Sigmoid colon (tissue), 7 donors: ENCODE measurements around the gene ADAMTS2. TPM values are rescaled to one million over a fixed set of nuclear protein-coding genes. Genes with fewer than 3 reads are reported as not detected.

Source experiments
- DNase-seq: peaks from one replicate; pipeline ENCODE4 v3.0.0-alpha.2; 2019
- H3K27ac ChIP-seq, 4 donors: fragments of 200-600 bp; sonication (generic); one replicate each; pipeline ENCODE4 v1.5.1; 2016 to 2019; ENCODE audit warnings: mild to moderate bottlenecking in 1 of 4
- H3K27me3 ChIP-seq, 3 donors: fragments of 200-600 bp; sonication (generic); one replicate each; pipeline ENCODE4 v1.5.1; 2019; ENCODE audit warnings: mild to moderate bottlenecking in 1 of 3
- H3K36me3 ChIP-seq, 4 donors: fragments of 200-600 bp; sonication (generic); one replicate each; pipeline ENCODE4 v1.5.1; 2016 to 2019
- H3K4me1 ChIP-seq, 4 donors: fragments of 200-600 bp; sonication (generic); one replicate each; pipeline ENCODE4 v1.5.1; 2017 to 2019
- H3K4me3 ChIP-seq, 4 donors: fragments of 200-600 bp; sonication (generic); one replicate each; pipeline ENCODE4 v1.5.1; 2017 to 2019; ENCODE audit warnings: mild to moderate bottlenecking in 2 of 4, moderate library complexity in 1 of 4
- H3K9me3 ChIP-seq, 4 donors: fragments of 200-600 bp in 3 of 4; sonication (generic) in 3 of 4; one replicate each; pipeline versions ENCODE4 v1.5.1 to v1.6.1; 2013 to 2019
- EP300 ChIP-seq, 4 donors: sonication (generic); formaldehyde crosslinking; IDR thresholded peaks; one replicate each; pipeline ENCODE4 v1.6.1; 2017; ENCODE audit warnings: antibody characterized with exemption in 4 of 4
- POLR2A ChIP-seq, 2 donors: fragments of 450-650 bp; IDR thresholded peaks; one replicate each; pipeline ENCODE4 v1.6.1; 2016; ENCODE audit warnings: antibody characterized with exemption in 2 of 2, mild to moderate bottlenecking in 2 of 2, moderate library complexity in 2 of 2
- POLR2AphosphoS5 ChIP-seq, 4 donors: sonication (generic); formaldehyde crosslinking; IDR thresholded peaks; one replicate each; pipeline ENCODE4 v1.6.1; 2017; ENCODE audit warnings: antibody characterized with exemption in 4 of 4
- WGBS, 2 donors: extraction: QIAGEN DNeasy Blood & Tissue Kit; methylation state at CpG; one replicate each; pipeline ENCODE4 v1.1.7; 2013; 5-methylcytosine and 5-hydroxymethylcytosine counted together
- intact Hi-C: fragments of 100-400 bp; cut with DNase I; formaldehyde crosslinking; loops from one replicate; pipeline ENCODE4 v1.15.1; 2023
- polyA plus RNA-seq, 3 donors: library from polyadenylated mRNA; stranded (reverse); fragments of 200-250 nt; gene quantifications; one replicate each; pipeline ENCODE4 v1.2.3, GENCODE V29; 2013
- total RNA-seq, 4 donors: library from RNA; depleted of rRNA; stranded (reverse); fragments of >200 nt; gene quantifications; one replicate each; pipeline ENCODE4 v1.1.0, GENCODE V29; 2016
- TF ChIP-seq, protein P1 (sequence below), 4 experiments: fragments of 450-650 bp in 3 of 4; fragments of 200-600 bp in 1 of 4; IDR thresholded peaks; one replicate each; pipeline ENCODE4 v1.5.1; 2016 to 2019; ENCODE audit warnings: antibody characterized with exemption in 4 of 4, mild to moderate bottlenecking in 3 of 4, moderate library complexity in 2 of 4
- donor health status: healthy with polysubstance abuse.
- donor health status: Bipolar disorder and iron deficiency.
- donor health status: healthy.

Gene ADAMTS2
- total and polyA plus RNA-seq, 7 donors: 0.69 to 33.2 (median 9.2) TPM

DNA sequence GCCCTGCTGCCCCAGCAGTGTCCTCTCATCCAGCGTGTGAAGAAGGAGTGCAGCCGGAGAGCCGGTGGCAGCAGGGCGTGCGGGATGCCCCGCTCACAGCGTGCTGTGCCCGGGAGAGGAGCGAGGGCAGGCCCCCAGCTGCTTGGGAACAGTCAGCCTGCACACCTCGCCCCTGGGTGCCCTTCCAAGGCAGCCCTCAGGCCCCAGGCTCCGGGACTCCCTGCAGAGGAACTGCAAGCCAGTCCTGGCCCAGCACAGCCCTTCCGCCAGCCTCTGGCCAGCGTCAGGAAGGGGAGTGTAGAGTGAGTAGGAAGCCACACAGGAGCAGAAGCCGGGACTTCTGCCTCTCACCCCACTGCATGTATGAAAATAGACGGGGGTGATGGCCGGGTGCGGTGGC lies 43.5 kb downstream of the ADAMTS2 start:
- intact Hi-C loops: no loop called here
- no peak overlapping the region for H3K27ac ChIP-seq
- 73 to 85% methylated on average over 17 of the region's 17 CpGs for WGBS, 2 donors

DNA sequence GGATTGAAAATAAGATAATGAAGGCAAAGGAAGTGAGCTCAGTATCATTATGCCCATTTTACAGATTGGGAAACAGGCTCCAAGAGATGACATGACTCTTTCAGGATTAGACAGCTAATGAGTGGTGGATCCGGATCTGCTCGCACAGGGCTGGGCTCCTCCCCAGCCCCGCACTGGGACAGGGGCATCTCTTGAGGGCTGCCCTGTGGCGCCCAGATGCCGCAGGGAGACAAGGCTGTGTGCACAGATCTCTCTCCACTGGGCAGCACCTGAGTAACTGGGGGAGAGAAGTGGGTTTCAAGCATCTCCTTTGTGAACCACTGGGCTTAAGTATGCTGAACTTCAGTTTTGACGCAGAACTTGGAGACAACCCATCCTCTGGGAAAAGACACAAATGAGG lies 43.9 kb downstream of the ADAMTS2 start:
- intact Hi-C loops: no loop called here
- TF ChIP-seq, protein P1, sequence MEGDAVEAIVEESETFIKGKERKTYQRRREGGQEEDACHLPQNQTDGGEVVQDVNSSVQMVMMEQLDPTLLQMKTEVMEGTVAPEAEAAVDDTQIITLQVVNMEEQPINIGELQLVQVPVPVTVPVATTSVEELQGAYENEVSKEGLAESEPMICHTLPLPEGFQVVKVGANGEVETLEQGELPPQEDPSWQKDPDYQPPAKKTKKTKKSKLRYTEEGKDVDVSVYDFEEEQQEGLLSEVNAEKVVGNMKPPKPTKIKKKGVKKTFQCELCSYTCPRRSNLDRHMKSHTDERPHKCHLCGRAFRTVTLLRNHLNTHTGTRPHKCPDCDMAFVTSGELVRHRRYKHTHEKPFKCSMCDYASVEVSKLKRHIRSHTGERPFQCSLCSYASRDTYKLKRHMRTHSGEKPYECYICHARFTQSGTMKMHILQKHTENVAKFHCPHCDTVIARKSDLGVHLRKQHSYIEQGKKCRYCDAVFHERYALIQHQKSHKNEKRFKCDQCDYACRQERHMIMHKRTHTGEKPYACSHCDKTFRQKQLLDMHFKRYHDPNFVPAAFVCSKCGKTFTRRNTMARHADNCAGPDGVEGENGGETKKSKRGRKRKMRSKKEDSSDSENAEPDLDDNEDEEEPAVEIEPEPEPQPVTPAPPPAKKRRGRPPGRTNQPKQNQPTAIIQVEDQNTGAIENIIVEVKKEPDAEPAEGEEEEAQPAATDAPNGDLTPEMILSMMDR (IDR thresholded peaks at IDR 0.05): no peak
- no peak for TF ChIP-seq POLR2A (IDR thresholded peaks at IDR 0.05)
- TF ChIP-seq EP300 (IDR thresholded peaks at IDR 0.05): no peak
- no peak for TF ChIP-seq POLR2AphosphoS5 (IDR thresholded peaks at IDR 0.05)
- Histone ChIP-seq H3K36me3 (no peaks in the 10 kb centered on the region), H3K4me3 (no peak overlapping the region), H3K27me3 (no peaks in the 10 kb centered on the region), H3K9me3 (peaks cover 0 to 8% (median 0%) of the 10 kb centered on the region in 4 donors), H3K4me1 (peaks cover 0 to 13% (median 12%) of the 10 kb centered on the region in 4 donors), H3K27ac (peak overlapping the region in 1 of 4 donors; percentile 63)
- 92 to 93% methylated on average over 6 of the region's 6 CpGs for WGBS, 2 donors
- peak; percentile 33 for DNase-seq

More for the DNA sequence above, 43.5 kb downstream of the ADAMTS2 start:
- Histone ChIP-seq H3K4me3 (no peak overlapping the region), H3K4me1 (peaks cover 0 to 13% (median 12%) of the 10 kb centered on the region in 4 donors), H3K27me3 (no peaks in the 10 kb centered on the region), H3K36me3 (no peaks in the 10 kb centered on the region), H3K9me3 (peaks cover 0 to 8% (median 0%) of the 10 kb centered on the region in 4 donors)
- DNase-seq: peak; percentile 62
- no peak for TF ChIP-seq POLR2AphosphoS5 (IDR thresholded peaks at IDR 0.05)
- TF ChIP-seq POLR2A (IDR thresholded peaks at IDR 0.05): no peak
- no peak for TF ChIP-seq EP300 (IDR thresholded peaks at IDR 0.05)
- TF ChIP-seq, protein P1 (IDR thresholded peaks at IDR 0.05): no peak

DNA sequence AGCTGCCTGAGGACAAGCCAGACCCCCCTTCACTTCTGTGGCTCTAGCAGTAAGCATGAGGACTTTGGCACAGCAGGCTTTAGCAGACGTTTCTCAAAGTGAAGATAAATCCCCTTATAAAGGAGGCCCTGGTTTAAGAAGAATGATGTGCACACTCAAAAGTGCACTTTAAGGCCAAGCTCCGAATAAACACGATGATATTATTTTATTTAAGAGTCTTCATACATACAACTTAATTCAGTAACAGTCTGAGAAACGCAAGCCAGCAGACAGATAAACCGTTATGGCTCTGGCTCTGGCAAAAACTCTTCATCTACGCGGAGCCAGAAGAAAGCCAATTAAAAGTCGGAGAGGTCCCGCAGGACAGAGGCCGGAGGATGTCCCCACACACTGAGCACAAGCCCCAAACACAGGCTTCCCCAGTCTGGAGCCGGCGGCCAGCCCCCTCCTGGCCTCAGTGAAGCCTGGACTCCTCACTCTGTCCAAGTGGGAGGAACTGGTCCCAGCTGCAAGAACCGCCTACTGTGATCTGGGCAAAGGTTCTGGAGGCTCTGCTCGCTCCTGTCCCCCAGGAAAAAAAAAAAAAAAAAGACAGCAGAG lies 44.6 kb downstream of the ADAMTS2 start:
- no peaks in the 10 kb centered on the region for H3K36me3 ChIP-seq
- H3K9me3 ChIP-seq: peaks cover 0 to 8% (median 0%) of the 10 kb centered on the region in 4 donors
- peaks cover 0 to 20% (median 15%) of the 10 kb centered on the region in 4 donors for H3K4me1 ChIP-seq
- peak; percentile 78 for DNase-seq
- no peak overlapping the region for H3K4me3 ChIP-seq
- peak overlapping the region in 3 of 4 donors; percentile 14 to 63 (median 62) for H3K27ac ChIP-seq
- no peak for TF ChIP-seq POLR2A (IDR thresholded peaks at IDR 0.05)
- no peak for TF ChIP-seq POLR2AphosphoS5 (IDR thresholded peaks at IDR 0.05)
- no peak for TF ChIP-seq EP300 (IDR thresholded peaks at IDR 0.05)
- TF ChIP-seq, protein P1 (IDR thresholded peaks at IDR 0.05): no peak
- no peaks in the 10 kb centered on the region for H3K27me3 ChIP-seq
- intact Hi-C loops: no loop called here
- WGBS, 2 donors: 71 to 74% methylated on average over 14 of the region's 14 CpGs

DNA sequence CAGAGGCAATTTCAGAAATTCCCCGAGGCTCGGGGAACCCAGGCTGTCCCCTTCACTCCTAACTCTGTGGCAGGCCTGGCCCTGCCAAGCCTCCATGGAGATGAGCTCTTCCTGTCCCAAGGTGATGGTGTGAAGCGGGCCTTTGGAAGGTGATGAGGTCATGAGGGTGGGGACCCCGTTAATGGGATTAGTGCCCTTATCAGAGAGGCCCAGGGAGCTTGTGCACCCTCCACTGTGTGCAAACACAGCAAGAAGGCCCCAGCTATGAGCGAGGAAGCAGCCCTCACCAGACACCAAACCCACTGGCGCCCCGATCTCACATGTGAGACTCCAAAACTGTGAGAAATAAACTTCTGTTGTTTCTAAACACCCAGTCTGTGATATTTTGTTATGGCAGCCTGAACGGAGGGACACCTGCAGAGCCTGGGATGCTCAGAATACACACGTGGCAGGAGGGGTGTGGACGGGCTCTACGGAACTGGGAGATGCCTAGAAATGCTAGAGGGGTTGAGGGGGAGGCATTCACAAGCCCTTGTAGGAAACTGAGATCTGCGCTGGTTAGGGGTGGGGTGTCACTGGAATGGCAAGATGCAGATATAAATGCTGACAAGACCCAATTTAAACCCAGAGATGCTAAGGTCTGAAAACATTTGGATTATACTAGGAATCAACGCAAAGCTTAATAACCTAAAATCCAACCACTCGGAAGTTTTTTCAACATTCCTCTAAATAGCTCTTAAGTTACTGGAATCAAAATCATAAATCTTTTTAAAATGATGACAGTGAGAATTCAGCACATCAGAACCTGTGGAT lies 46.9 kb downstream of the ADAMTS2 start:
- no peaks in the 10 kb centered on the region for H3K9me3 ChIP-seq
- DNase-seq: no peak
- WGBS, 2 donors: 83 to 87% methylated on average over 14 of the region's 14 CpGs
- H3K27me3 ChIP-seq: no peaks in the 10 kb centered on the region
- TF ChIP-seq POLR2AphosphoS5 (IDR thresholded peaks at IDR 0.05) (no peak), POLR2A (IDR thresholded peaks at IDR 0.05) (no peak), EP300 (IDR thresholded peaks at IDR 0.05) (no peak)
- TF ChIP-seq, protein P1 (IDR thresholded peaks at IDR 0.05): no peak
- H3K27ac ChIP-seq: no peak overlapping the region
- H3K36me3 ChIP-seq: no peaks in the 10 kb centered on the region
- H3K4me1 ChIP-seq: peaks cover 0 to 36% (median 31%) of the 10 kb centered on the region in 4 donors
- intact Hi-C loops: no loop called here
- H3K4me3 ChIP-seq: no peak overlapping the region
